ENCODE measurements around the gene AIP. TPM values are rescaled to one million over a fixed set of nuclear protein-coding genes. Genes with fewer than 3 reads are reported as not detected.

The AIP gene
- total and polyA plus RNA-seq, 9 donors, result 33.5 to 114 (median 65.4) TPM

DNA sequence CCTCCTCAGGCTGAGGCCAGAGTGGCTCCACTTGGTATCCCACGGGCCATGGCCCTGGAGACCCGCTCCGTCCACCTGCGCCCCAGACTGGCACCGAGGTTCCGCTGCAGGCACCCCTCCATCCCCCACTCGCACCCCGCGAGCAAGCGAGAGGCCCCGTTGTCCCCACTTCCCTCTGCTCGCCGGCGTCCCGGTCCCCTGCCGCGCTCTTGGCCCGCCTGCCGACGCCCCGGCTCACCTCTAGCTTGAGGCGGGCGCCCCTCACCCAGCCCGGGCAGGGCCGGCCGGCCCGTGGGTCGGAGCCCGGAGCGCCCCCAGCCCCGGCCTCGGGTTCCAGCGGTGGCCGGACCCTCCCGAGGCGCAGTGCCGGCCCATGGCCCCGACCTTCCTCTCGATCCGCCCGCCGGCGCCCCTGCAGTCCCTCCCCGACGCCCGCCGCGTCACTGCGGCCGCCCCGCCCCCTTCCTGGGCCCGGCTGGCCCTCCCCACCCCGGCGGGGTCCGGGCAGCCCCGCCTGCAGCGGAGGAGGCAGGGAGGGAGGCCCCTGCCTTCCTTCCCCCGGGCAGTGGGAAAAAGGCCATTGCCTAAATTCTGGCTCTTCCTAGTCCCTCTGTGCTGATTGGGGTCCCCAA lies 22.2 kb downstream of the AIP start, which contains the start of gene PITPNM1:
Gene PITPNM1 (minus strand): TSS at position 414 of the 632 bp plus-strand sequence. CDS start 1,183 bp downstream, outside the sequence.
- Histone ChIP-seq H3K4me3 (peak within 1 kb of the TSS; percentile 37), H3K4me1 (ENCODE audit: insufficient read depth) (peaks cover 13% of the 10 kb centered on the region), H3K27me3 (no peaks in the 10 kb centered on the region), H3K36me3 (no peaks in the 10 kb centered on the region), H3K27ac (peak within 1 kb of the TSS; percentile 4 to 39), H3K9me3 (no peaks in the 10 kb centered on the region)
- peak in 3 of 5 donors; percentile 49 to 79 (median 71) for DNase-seq
- no peak for TF ChIP-seq EP300 (IDR thresholded peaks at IDR 0.05)
- TF ChIP-seq POLR2A (IDR thresholded peaks at IDR 0.05), result peak; percentile 18
- intact Hi-C loops (cut with DNase I), result loop anchor here in 3 of 4 donors (5.0 to 10.0 kb wide), 4 partner anchors 60 to 148 kb away; partner anchors contain the start of genes CORO1B (in 1 of the 3), PPP1CA (in 1 of the 3) and TBC1D10C (in 1 of the 3)
- WGBS, 3 donors, result 1 to 2% (median 1%) methylated on average over 36 to 58 of the region's 58 CpGs

DNA sequence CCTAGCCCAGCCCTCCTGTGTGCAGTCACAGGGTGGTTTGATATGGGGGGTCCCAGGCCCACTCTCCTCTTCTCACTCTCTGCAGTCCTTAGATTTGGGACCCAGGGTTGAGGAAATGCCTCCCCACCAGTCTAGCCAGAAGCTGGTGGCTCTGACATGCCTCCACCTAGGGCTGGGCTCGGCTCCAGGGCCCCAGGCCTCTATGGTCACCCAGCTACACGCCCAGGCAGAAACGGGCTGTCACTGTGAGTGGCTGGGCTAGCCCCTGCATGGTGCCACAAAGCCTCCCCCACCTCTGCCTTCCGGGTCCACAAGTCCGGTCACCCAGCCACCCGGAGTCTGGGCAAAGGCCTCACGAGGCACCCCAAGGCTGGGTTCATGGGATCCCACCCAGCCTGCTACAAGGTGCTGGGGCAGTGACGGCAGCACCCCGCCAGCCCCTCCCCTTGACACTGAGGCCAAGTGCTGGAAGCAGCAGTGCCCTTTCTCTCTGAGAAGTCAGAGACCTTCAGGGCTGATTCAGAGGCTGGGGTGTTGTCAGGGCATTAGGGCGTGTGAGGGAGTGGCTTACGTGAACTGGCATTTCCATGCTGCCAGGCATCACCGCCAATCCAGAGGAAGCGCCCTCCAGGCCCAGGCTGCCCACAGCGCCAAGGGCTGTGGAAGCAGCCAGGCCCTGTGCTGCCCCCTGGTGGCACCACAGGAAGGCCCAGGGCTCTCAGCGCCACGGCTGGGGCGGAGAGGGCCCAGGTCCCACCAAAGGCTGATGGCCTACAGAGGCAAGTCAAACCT lies 23.0 kb downstream of the AIP start:
- peak; percentile 66 to 85 (median 80) for DNase-seq
- no peaks in the 10 kb centered on the region for H3K36me3 ChIP-seq
- no peaks in the 10 kb centered on the region for H3K9me3 ChIP-seq
- H3K27me3 ChIP-seq, result no peaks in the 10 kb centered on the region
- H3K4me1 ChIP-seq (ENCODE audit: insufficient read depth), result peaks cover 13% of the 10 kb centered on the region
- 26 to 31% (median 28%) methylated on average over 14 to 17 of the region's 17 CpGs for WGBS, 3 donors
- H3K27ac ChIP-seq, result peak overlapping the region; percentile 4 to 39
- intact Hi-C loops (cut with DNase I), result loop anchor here in 3 of 4 donors (2.0 to 10.0 kb wide), 4 partner anchors 61 to 108 kb away; partner anchors contain the start of genes PPP1CA (in 2 of the 3), CORO1B (in 1 of the 3) and TBC1D10C (in 1 of the 3)
- peak overlapping the region; percentile 37 for H3K4me3 ChIP-seq
- TF ChIP-seq POLR2A (IDR thresholded peaks at IDR 0.05) (no peak), EP300 (IDR thresholded peaks at IDR 0.05) (no peak)
- TF ChIP-seq, protein P1, sequence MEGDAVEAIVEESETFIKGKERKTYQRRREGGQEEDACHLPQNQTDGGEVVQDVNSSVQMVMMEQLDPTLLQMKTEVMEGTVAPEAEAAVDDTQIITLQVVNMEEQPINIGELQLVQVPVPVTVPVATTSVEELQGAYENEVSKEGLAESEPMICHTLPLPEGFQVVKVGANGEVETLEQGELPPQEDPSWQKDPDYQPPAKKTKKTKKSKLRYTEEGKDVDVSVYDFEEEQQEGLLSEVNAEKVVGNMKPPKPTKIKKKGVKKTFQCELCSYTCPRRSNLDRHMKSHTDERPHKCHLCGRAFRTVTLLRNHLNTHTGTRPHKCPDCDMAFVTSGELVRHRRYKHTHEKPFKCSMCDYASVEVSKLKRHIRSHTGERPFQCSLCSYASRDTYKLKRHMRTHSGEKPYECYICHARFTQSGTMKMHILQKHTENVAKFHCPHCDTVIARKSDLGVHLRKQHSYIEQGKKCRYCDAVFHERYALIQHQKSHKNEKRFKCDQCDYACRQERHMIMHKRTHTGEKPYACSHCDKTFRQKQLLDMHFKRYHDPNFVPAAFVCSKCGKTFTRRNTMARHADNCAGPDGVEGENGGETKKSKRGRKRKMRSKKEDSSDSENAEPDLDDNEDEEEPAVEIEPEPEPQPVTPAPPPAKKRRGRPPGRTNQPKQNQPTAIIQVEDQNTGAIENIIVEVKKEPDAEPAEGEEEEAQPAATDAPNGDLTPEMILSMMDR (IDR thresholded peaks at IDR 0.05), result peak; percentile 89 to 92 (median 90)

DNA sequence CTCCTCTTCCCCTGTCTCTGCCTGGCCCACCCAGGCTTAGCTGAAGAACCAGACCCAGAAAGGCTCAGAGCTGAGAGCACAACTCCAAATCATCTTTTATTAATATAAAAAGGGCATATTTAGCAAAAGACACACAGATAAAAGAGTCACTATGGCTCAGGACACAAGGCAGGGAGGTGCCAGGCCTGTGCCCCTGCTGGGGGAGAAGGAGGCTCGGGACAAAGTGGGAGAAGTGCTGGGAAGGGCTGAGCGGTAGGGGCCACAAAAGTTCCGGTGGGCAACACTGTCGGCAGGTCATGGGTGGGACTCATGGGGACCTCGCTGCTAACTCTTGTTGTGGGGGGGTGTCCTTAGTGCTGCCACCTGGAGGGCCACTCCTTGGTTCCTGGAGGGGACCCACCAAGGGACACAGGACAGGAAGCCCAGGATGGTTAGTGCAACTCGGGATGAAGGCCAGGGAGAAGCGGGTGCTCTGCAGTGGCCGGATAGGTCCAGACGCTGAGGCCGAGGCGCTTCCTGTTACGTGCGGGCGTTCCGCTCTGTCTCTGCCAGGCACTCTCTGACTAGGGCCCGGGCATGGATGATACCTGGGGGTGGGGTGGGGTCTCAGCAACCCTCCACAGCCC lies 23.7 kb downstream of the AIP start:
- WGBS, 3 donors, result 88 to 89% (median 89%) methylated on average over 16 of the region's 16 CpGs

DNA sequence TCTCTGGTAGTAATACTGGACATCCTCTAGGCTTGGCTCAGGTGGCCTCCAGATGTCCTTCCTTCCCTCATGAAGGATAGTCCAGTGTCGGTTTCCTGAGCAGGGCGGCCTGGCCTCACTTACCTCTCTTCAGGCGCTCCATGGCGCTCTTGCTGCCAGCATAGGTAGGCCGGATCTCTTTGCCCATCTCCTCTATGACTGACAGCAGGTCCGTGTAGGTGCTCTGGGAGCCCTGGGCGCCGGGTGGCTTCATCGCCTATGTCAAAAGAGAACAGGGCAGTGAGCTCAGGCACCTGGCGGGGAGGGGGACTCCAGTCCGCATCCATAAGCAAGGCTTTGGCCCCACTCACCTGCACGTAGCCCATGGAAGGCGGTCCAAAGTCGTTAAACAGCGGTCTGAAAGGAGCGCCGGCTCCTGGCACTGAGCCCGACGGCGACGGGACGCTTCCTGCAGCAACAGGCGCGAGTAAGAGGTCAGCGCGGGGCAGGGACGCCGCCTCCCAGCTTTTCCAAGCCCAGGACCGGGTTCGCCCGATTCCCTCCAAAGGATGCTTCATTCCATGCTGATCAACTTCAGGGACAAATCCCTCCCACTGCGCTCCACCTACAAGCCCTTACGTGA lies 24.5 kb downstream of the AIP start:
- Histone ChIP-seq H3K27me3 (no peaks in the 10 kb centered on the region), H3K27ac (peak overlapping the region; percentile 63 to 79), H3K36me3 (no peaks in the 10 kb centered on the region), H3K9me3 (no peaks in the 10 kb centered on the region), H3K4me1 (ENCODE audit: insufficient read depth) (peaks cover 13% of the 10 kb centered on the region), H3K4me3 (peak overlapping the region; percentile 80)
- intact Hi-C loops (cut with DNase I), result loop anchor here in 3 of 4 donors (2.0 to 10.0 kb wide), 4 partner anchors 63 to 110 kb away; partner anchors contain the start of genes PPP1CA (in 2 of the 3), CORO1B (in 1 of the 3) and TBC1D10C (in 1 of the 3)
- TF ChIP-seq, protein P1 (IDR thresholded peaks at IDR 0.05), result no peak
- TF ChIP-seq POLR2A (IDR thresholded peaks at IDR 0.05) (no peak), EP300 (IDR thresholded peaks at IDR 0.05) (no peak)
- DNase-seq, result peak in 1 of 5 donors; percentile 27
- WGBS, 3 donors, result 35 to 39% (median 37%) methylated on average over 18 to 33 of the region's 33 CpGs

More for the DNA sequence above, 23.7 kb downstream of the AIP start:
- intact Hi-C loops (cut with DNase I), result loop anchor here in 3 of 4 donors (2.0 to 10.0 kb wide), 4 partner anchors 62 to 109 kb away; partner anchors contain the start of genes PPP1CA (in 2 of the 3), CORO1B (in 1 of the 3) and TBC1D10C (in 1 of the 3)
- Histone ChIP-seq H3K4me3 (no peak overlapping the region), H3K36me3 (no peaks in the 10 kb centered on the region), H3K4me1 (ENCODE audit: insufficient read depth) (peaks cover 13% of the 10 kb centered on the region), H3K27me3 (no peaks in the 10 kb centered on the region), H3K9me3 (no peaks in the 10 kb centered on the region), H3K27ac (peak overlapping the region in 1 of 2 donors; percentile 30)
- no peak for TF ChIP-seq EP300 (IDR thresholded peaks at IDR 0.05)
- TF ChIP-seq, protein P1 (IDR thresholded peaks at IDR 0.05), result peak in 1 of 3 donors; percentile 25
- peak in 2 of 5 donors; percentile 53 to 54 for DNase-seq

All from ovary (tissue), 9 donors.